GM21390 (cell line): ENCODE data around the gene REPIN1.

Source experiments
- ATAC-seq: cut with Tn5 transposase; IDR thresholded peaks from one replicate; pipeline ENCODE4 v1.9.1; 2021; ENCODE audit not compliant: unreplicated experiment

REPIN1 gene

GRCh38 chr7:150368096-150368883 is at the start of gene REPIN1:
TSS of gene REPIN1 (plus strand) at chr7:150368822. CDS start at chr7:150369712, 890 bp downstream.
- ATAC-seq: peak; percentile 59

- ATAC-seq: no peak
Observed at GRCh38 chr7:150321788-150322113, 46.9 kb upstream of the REPIN1 start.

- peak; percentile 39 for ATAC-seq
Observed at GRCh38 chr7:150322114-150322832, 46.3 kb upstream of the REPIN1 start.

GRCh38 chr7:150322833-150323681 is 45.6 kb upstream of the REPIN1 start, which contains the start of the genes ACTR3C and LRRC61:
TSS of gene ACTR3C (minus strand) at chr7:150323545. CDS start at chr7:150295296, 28,249 bp downstream.
TSS of gene LRRC61 (plus strand) at chr7:150323355. CDS start at chr7:150336862, 13,507 bp downstream.
- peak; percentile 63 for ATAC-seq

- no peak for ATAC-seq
Observed at GRCh38 chr7:150323682-150324372, 44.8 kb upstream of the REPIN1 start.

GRCh38 chr7:150324373-150324961 is 44.2 kb upstream of the REPIN1 start:
- ATAC-seq: no peak

GRCh38 chr7:150325110-150325611 is 43.5 kb upstream of the REPIN1 start:
- ATAC-seq: no peak

- no peak for ATAC-seq
Observed at GRCh38 chr7:150325901-150326300, 42.7 kb upstream of the REPIN1 start.

- ATAC-seq: no peak
Observed at GRCh38 chr7:150326657-150327268, 41.9 kb upstream of the REPIN1 start.

- no peak for ATAC-seq
Observed at GRCh38 chr7:150327308-150327707, 41.3 kb upstream of the REPIN1 start.

- ATAC-seq: no peak
Observed at GRCh38 chr7:150329331-150330120, 39.1 kb upstream of the REPIN1 start.

- no peak for ATAC-seq
Observed at GRCh38 chr7:150330211-150330885, 38.3 kb upstream of the REPIN1 start.

GRCh38 chr7:150332852-150333635 is 35.6 kb upstream of the REPIN1 start:
- ATAC-seq: no peak

GRCh38 chr7:150333659-150334058 is 35.0 kb upstream of the REPIN1 start:
- ATAC-seq: no peak

GRCh38 chr7:150334108-150334507 is 34.5 kb upstream of the REPIN1 start:
- no peak for ATAC-seq

- ATAC-seq: no peak
Observed at GRCh38 chr7:150335108-150335773, 33.4 kb upstream of the REPIN1 start.

GRCh38 chr7:150335774-150336112 is 32.9 kb upstream of the REPIN1 start:
- no peak for ATAC-seq
